Lung (tissue), 12 donors: ENCODE measurements around the gene FANCE. TPM values are rescaled to one million over a fixed set of nuclear protein-coding genes. Genes with fewer than 3 reads are reported as not detected.
A peak's percentile ranks its signal among the peaks of the same experiment; 100 is the strongest.

Experiments
- ATAC-seq: fragments of 200-7000 bp; cut with Tn5 transposase; one replicate; pipeline ENCODE4 v1.9.1; 2020; ENCODE audit warnings: moderate number of reproducible peaks; ENCODE audit not compliant: insufficient read depth, low FRiP score
- DNase-seq, 3 donors: peaks; one replicate each; pipeline ENCODE4 v3.0.0-alpha.2; 2013 to 2017
- H3K27ac ChIP-seq, 2 donors: one replicate each; pipeline ENCODE4 v1.5.1; 2013; ENCODE audit warnings: mild to moderate bottlenecking in 2 of 2, moderate library complexity in 2 of 2, control low read depth in 1 of 2, inconsistent platforms in 1 of 2, low read depth in 1 of 2, low read length in 1 of 2
- H3K27me3 ChIP-seq, 3 donors: one replicate each; pipeline ENCODE4 v1.5.1; 2013; ENCODE audit warnings: low read length in 2 of 3; ENCODE audit not compliant: control insufficient read depth in 3 of 3, insufficient read depth in 3 of 3
- H3K36me3 ChIP-seq, 4 donors: one replicate each; pipeline ENCODE4 v1.5.1; 2013; ENCODE audit warnings: low read length in 4 of 4, mild to moderate bottlenecking in 1 of 4, moderate library complexity in 1 of 4; ENCODE audit not compliant: control insufficient read depth in 4 of 4, insufficient read depth in 4 of 4
- H3K4me1 ChIP-seq, 5 donors: one replicate each; pipeline ENCODE4 v1.5.1; 2013; ENCODE audit warnings: low read length in 5 of 5, mild to moderate bottlenecking in 2 of 5, moderate library complexity in 1 of 5; ENCODE audit not compliant: control insufficient read depth in 5 of 5, insufficient read depth in 5 of 5
- H3K4me3 ChIP-seq: one replicate; pipeline ENCODE4 v1.5.1; 2013; ENCODE audit warnings: mild to moderate bottlenecking, control low read depth, moderate library complexity
- H3K9ac ChIP-seq, 2 donors: one replicate each; pipeline ENCODE4 v1.5.1; 2013; ENCODE audit warnings: low read length in 2 of 2, control low read depth in 1 of 2; ENCODE audit not compliant: insufficient read depth in 1 of 2
- H3K9me3 ChIP-seq, 4 donors: one replicate each; pipeline ENCODE4 v1.5.1; 2013; ENCODE audit warnings: low read length in 3 of 4, mild to moderate bottlenecking in 1 of 4, moderate library complexity in 1 of 4; ENCODE audit not compliant: control insufficient read depth in 4 of 4, insufficient read depth in 3 of 4
- WGBS, 2 donors: extraction: QIAGEN DNeasy Blood & Tissue Kit; methylation state at CpG; one replicate each; pipeline ENCODE4 v1.1.7; 2013; 5-methylcytosine and 5-hydroxymethylcytosine counted together
- polyA plus RNA-seq, 2 donors: library from polyadenylated mRNA; stranded (reverse); fragments of 200-250 nt; gene quantifications; one replicate each; pipeline ENCODE4 v1.2.1, GENCODE V29; 2013
- total RNA-seq, 2 donors: library from RNA; depleted of rRNA in 1 of 2; stranded (reverse); fragments of >200 nt in 1 of 2; gene quantifications; one replicate each; pipeline ENCODE4 v1.2.1, GENCODE V29; 2014 to 2021
- TF ChIP-seq, protein P1 (sequence below): IDR thresholded peaks from 2 replicates; pipeline ENCODE4 v1.5.1; 2012; ENCODE audit warnings: mild to moderate bottlenecking; ENCODE audit errors: control extremely low read depth, extremely low read depth
- donor health status: control.
- donor health status: control.
- donor health status: Bipolar disorder and iron deficiency.
- donor health status: healthy.
- donor health status: DM: yes; HTN: yes; CAD: no.

Gene FANCE
- total and polyA plus RNA-seq, 4 donors: 3.1 to 7.3 (median 6.3) TPM

DNA sequence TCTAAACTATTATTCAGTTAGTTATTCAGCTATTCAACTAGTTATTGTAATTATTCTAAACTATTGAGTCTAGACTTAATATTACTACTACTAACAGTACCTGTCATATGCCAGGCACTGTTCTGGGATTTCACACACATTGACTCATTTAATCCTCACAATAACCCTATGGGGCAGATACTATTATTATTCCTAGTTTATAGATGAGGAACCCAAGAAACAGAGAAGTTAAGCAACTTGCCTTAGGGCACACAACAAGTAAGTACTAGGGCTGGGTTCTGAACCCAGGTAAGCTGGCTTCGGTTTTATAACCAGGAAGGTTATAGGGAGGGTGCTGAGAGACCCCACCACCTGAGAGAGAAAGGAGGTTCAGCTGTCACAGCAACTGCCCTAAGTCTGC is 36.9 kb downstream of the FANCE start:
- WGBS, 2 donors: 84 to 87% methylated on average over 1 of the region's 1 CpG
- peaks cover 0 to 5% (median 2%) of the 10 kb centered on the region in 4 donors for H3K36me3 ChIP-seq
- H3K9ac ChIP-seq: no peak overlapping the region
- H3K27me3 ChIP-seq: no peaks in the 10 kb centered on the region
- no peak for DNase-seq
- no peaks in the 10 kb centered on the region for H3K9me3 ChIP-seq
- peaks cover 6 to 71% (median 41%) of the 10 kb centered on the region in 5 donors for H3K4me1 ChIP-seq
- peak overlapping the region in 1 of 2 donors; percentile 46 for H3K27ac ChIP-seq
- no peak for ATAC-seq
- TF ChIP-seq, protein P1, sequence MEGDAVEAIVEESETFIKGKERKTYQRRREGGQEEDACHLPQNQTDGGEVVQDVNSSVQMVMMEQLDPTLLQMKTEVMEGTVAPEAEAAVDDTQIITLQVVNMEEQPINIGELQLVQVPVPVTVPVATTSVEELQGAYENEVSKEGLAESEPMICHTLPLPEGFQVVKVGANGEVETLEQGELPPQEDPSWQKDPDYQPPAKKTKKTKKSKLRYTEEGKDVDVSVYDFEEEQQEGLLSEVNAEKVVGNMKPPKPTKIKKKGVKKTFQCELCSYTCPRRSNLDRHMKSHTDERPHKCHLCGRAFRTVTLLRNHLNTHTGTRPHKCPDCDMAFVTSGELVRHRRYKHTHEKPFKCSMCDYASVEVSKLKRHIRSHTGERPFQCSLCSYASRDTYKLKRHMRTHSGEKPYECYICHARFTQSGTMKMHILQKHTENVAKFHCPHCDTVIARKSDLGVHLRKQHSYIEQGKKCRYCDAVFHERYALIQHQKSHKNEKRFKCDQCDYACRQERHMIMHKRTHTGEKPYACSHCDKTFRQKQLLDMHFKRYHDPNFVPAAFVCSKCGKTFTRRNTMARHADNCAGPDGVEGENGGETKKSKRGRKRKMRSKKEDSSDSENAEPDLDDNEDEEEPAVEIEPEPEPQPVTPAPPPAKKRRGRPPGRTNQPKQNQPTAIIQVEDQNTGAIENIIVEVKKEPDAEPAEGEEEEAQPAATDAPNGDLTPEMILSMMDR: no peak
- H3K4me3 ChIP-seq: no peak overlapping the region

DNA sequence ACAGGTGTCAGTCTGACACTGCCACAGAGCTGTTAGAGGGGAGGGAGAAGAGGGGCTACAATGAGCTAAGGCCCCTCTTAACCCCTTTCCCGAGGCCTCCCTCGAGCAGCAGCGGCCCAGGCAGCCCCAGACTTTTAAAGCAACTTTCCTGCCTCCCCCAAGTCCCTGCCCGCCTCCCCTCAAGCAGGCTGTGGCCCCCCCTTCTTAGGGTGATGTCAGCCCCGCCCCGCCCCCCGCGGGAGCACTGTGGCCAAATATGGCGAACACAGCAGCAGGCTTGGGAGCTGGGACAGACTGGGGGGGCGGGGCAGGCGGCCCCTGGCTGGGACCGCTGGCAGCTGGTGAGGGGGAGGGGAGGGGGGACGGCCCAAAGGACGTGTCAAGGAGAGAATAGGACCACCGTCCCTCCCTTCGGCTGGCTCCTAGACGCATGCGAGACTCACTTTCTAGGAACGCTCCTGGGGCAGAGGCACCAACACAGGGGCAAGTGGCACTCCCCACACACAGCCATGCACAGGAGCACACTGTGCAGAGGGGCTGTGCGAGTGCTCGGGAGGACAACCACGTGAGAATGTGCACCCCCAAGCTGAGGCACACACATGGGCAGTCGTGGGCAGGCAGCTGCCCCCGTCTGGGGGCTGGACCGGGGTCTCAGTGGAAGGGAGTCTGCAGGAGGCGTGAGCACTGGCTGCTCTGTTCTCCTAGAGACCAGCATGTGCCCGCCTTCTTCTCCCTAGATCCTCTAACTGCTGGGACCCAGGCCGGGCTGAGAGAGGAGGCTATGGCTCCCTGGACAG is 38.1 kb downstream of the FANCE start:
- H3K27ac ChIP-seq: peak overlapping the region; percentile 63 to 79
- H3K9ac ChIP-seq: peak overlapping the region in 1 of 2 donors; percentile 19
- peak; percentile 83 to 88 (median 86) for DNase-seq
- TF ChIP-seq, protein P1: no peak
- WGBS, 2 donors: 49% methylated on average over 24 to 28 of the region's 28 CpGs
- H3K4me3 ChIP-seq: no peak overlapping the region
- ATAC-seq: no peak
- peaks cover 0 to 4% (median 0%) of the 10 kb centered on the region in 4 donors for H3K36me3 ChIP-seq
- H3K4me1 ChIP-seq: peaks cover 4 to 78% (median 46%) of the 10 kb centered on the region in 5 donors
- H3K9me3 ChIP-seq: no peaks in the 10 kb centered on the region
- H3K27me3 ChIP-seq: no peaks in the 10 kb centered on the region

DNA sequence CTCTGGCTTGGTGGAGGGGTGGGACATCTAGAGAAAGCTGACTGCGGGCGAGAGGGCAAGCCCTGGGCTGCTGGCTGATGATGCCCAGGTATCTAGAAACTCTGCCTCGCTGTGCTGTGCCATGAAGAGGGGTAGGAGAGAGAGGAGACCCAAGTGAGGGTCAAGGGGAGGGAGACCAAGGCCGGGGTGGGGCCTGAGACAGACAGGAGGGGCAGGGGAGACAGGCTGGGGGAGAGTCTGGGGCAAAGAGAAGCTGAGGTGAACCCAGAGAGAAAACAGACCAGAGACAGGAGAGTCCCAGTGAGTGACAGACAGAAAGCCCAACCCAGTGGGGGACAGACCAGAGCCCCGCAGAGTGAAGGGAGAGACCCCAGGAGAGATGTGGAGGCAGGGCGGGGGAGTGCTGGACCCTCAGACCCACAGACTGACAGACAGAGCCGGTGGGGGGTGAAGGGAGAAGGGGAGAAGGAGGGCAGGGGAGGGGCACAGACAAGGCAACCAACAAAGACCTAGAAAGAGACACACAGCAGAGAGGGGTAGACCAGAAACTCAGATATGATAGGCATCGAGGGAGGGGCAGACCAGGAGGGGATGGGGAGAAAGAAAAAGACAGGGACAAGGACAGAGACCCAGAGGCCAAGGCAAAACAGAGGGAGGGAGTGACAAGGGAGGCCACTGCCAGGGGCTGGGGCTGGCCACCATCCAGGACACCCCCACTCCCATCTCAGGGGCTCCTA is 38.9 kb downstream of the FANCE start:
- Histone ChIP-seq H3K4me3 (no peak overlapping the region), H3K9ac (no peak overlapping the region), H3K27me3 (no peaks in the 10 kb centered on the region), H3K9me3 (no peaks in the 10 kb centered on the region), H3K36me3 (peaks cover 0 to 4% (median 0%) of the 10 kb centered on the region in 4 donors), H3K4me1 (peaks cover 0 to 76% (median 43%) of the 10 kb centered on the region in 5 donors), H3K27ac (peak overlapping the region; percentile 18 to 79)
- DNase-seq (no peak), ATAC-seq (no peak)
- TF ChIP-seq, protein P1: no peak
- 73 to 80% methylated on average over 8 of the region's 8 CpGs for WGBS, 2 donors
